T-cell (primary cell): ENCODE results near the gene GYG1. TPM values are rescaled to one million over a fixed set of nuclear protein-coding genes. Genes with fewer than 3 reads are reported as not detected.

Experiments used
- ATAC-seq, 4 experiments: fragments of 200-7000 bp in 3 of 4; fragments of 150-1000 bp in 1 of 4; cut with Tn5 transposase; replicated peaks in 1 of 4; 1 replicate in 3 of 4; 2 replicates in 1 of 4; pipeline ENCODE4 v1.10.0; 2021; ENCODE audit warnings: moderate library complexity in 3 of 4, mild to moderate bottlenecking in 2 of 4, moderate number of reproducible peaks in 1 of 4
- CTCF ChIA-PET, 2 donors: fragments of 300-600 bp; sonication (Branson Sonifier 250); formaldehyde crosslinking; loops; one replicate each; lab custom pipeline; 2022; ENCODE audit warnings: antibody characterized with exemption in 2 of 2; lab: Charles Lee
- POLR2A ChIA-PET, 2 donors: fragments of 300-600 bp; sonication (Branson Sonifier 250); formaldehyde crosslinking; loops; one replicate each; lab custom pipeline; 2022; ENCODE audit warnings: antibody characterized with exemption in 2 of 2; lab: Charles Lee
- DNase-seq, 35 experiments: peaks; one replicate each; pipeline versions ENCODE4 v3.0.0 to v3.0.0-alpha.2; 2013 to 2023
- H3K27ac ChIP-seq: one replicate; pipeline ENCODE4 v1.5.1; 2013; ENCODE audit warnings: low read length
- H3K27me3 ChIP-seq, 2 experiments: replicated peaks in 1 of 2; 1 replicate in 1 of 2; 2 replicates in 1 of 2; pipeline versions ENCODE4 v1.6.1 to v1.7.0; 2013; ENCODE audit warnings: low read length in 1 of 2, mixed read lengths in 1 of 2; ENCODE audit not compliant: control insufficient read depth in 2 of 2, insufficient read depth in 2 of 2; ENCODE audit errors: extremely low read depth in 1 of 2
- H3K36me3 ChIP-seq, 2 donors: 1 replicate in 1 of 2; 2 replicates in 1 of 2; pipeline versions ENCODE4 v1.6.1 to v1.7.0; 2013; ENCODE audit warnings: low read length in 1 of 2; ENCODE audit not compliant: control insufficient read depth in 2 of 2, insufficient read depth in 1 of 2; ENCODE audit errors: extremely low read depth in 1 of 2
- H3K4me1 ChIP-seq, 2 experiments: 1 replicate in 1 of 2; 2 replicates in 1 of 2; pipeline versions ENCODE4 v1.6.1 to v1.7.0; 2013; ENCODE audit warnings: low read length in 2 of 2, mixed read lengths in 1 of 2; ENCODE audit not compliant: insufficient read depth in 2 of 2, control insufficient read depth in 1 of 2; ENCODE audit errors: extremely low read depth in 1 of 2
- H3K4me3 ChIP-seq, 2 donors: 1 replicate in 1 of 2; 2 replicates in 1 of 2; pipeline versions ENCODE4 v1.5.1 to v1.7.0; 2013; ENCODE audit warnings: mild to moderate bottlenecking in 2 of 2, low read length in 1 of 2, moderate library complexity in 1 of 2; ENCODE audit not compliant: control insufficient read depth in 1 of 2; ENCODE audit errors: extremely low read depth in 1 of 2
- H3K9me3 ChIP-seq: 2 replicates; pipeline ENCODE4 v1.7.0; 2013
- H3K27ac Mint-ChIP-seq, 2 donors: one replicate each; pipeline ENCODE4 v1.8.0; 2020 to 2021; ENCODE audit warnings: mild to moderate bottlenecking in 2 of 2, mixed read lengths in 2 of 2
- H3K27me3 Mint-ChIP-seq, 2 donors: one replicate each; pipeline ENCODE4 v1.8.0; 2021 to 2022; ENCODE audit warnings: mixed read lengths in 2 of 2
- H3K36me3 Mint-ChIP-seq: one replicate; pipeline ENCODE4 v1.8.0; 2021; ENCODE audit warnings: mixed read lengths
- H3K4me1 Mint-ChIP-seq, 3 donors: one replicate each; pipeline ENCODE4 v1.8.0; 2020 to 2022; ENCODE audit warnings: mixed read lengths in 3 of 3, mild to moderate bottlenecking in 1 of 3
- H3K4me3 Mint-ChIP-seq, 3 donors: one replicate each; pipeline ENCODE4 v1.8.0; 2020 to 2022; ENCODE audit warnings: mild to moderate bottlenecking in 3 of 3, mixed read lengths in 3 of 3, moderate library complexity in 3 of 3
- H3K9me3 Mint-ChIP-seq, 3 donors: one replicate each; pipeline ENCODE4 v1.8.0; 2020 to 2022; ENCODE audit warnings: mixed read lengths in 3 of 3
- WGBS: methylation state at CpG from one replicate; pipeline ENCODE4 v1.1.5; 2013; ENCODE audit warnings: missing lambda C conversion rate; ENCODE audit not compliant: insufficient coverage; 5-methylcytosine and 5-hydroxymethylcytosine counted together
- total RNA-seq, 35 experiments: library from RNA in 6 of 35; stranded (reverse) in 6 of 35; fragments of 120-200 nt in 1 of 35; gene quantifications; one replicate each; pipeline versions ENCODE4 v1.2.1 to v1.2.4 and lab custom pipeline; 2013 to 2026

GYG1 gene
- total RNA-seq, 5 donors from 2014 or later (not counting 1 experiment from before 2014, with no cell fraction given) = 16.3 to 30.4 (median 25.7) TPM

GRCh38 chr3:148992027-148992634, 791 bp downstream of the GYG1 start:
- Mint-ChIP-seq H3K27ac (peak overlapping the region; percentile 70 to 72), H3K4me3 (peak overlapping the region; percentile 74 to 79 (median 75)), H3K4me1 (peaks cover 29 to 46% (median 46%) of the 10 kb centered on the region in 3 donors), H3K27me3 (no peaks in the 10 kb centered on the region), H3K36me3 (peaks cover 21% of the 10 kb centered on the region), H3K9me3 (no peaks in the 10 kb centered on the region)
- ChIA-PET CTCF (interaction anchor here in 1 of 2 donors (0.7 to 1.4 kb wide), 2 partner anchors 8 to 37 kb away, joined by 3 to 8 read pairs; no protein-coding TSS in a partner anchor), POLR2A (interaction anchor here in 1 of 2 donors (0.6 to 1.4 kb wide), 2 partner anchors 11 to 17 kb away, joined by 4 to 5 read pairs; no protein-coding TSS in a partner anchor)
- Histone ChIP-seq H3K36me3 (peaks cover 0 to 24% of the 10 kb centered on the region in 2 donors), H3K27me3 (no peaks in the 10 kb centered on the region), H3K27ac (peak overlapping the region; percentile 40), H3K4me3 (peak overlapping the region; percentile 54 to 64), H3K4me1 (peaks cover 0 to 22% of the 10 kb centered on the region in 2 experiments), H3K9me3 (no peaks in the 10 kb centered on the region)
- peak; percentile 0 to 29 (median 22) for ATAC-seq
- under 1% methylated on average over 32 of the region's 34 CpGs for WGBS
- peak in 12 of 35 experiments; percentile 3 to 44 (median 14) for DNase-seq

- ATAC-seq = no peak
- peaks cover 21% of the 10 kb centered on the region for H3K36me3 Mint-ChIP-seq
- H3K4me3 Mint-ChIP-seq = peak overlapping the region; percentile 74 to 79 (median 75)
- H3K9me3 Mint-ChIP-seq = no peaks in the 10 kb centered on the region
- peak overlapping the region in 1 of 2 donors; percentile 64 for H3K4me3 ChIP-seq
- WGBS = 82% methylated on average over 6 of the region's 10 CpGs
- H3K27ac Mint-ChIP-seq = peak overlapping the region; percentile 70 to 72
- H3K27ac ChIP-seq = peak overlapping the region; percentile 40
- ChIA-PET POLR2A (no interaction called here), CTCF (interaction anchor here in 1 of 2 donors (0.9 to 1.4 kb wide), 2 partner anchors 8 to 16 kb away, joined by 3 to 8 read pairs; no protein-coding TSS in a partner anchor)
- no peaks in the 10 kb centered on the region for H3K27me3 Mint-ChIP-seq
- peaks cover 0 to 26% of the 10 kb centered on the region in 2 donors for H3K36me3 ChIP-seq
- no peaks in the 10 kb centered on the region for H3K9me3 ChIP-seq
- peaks cover 0 to 22% of the 10 kb centered on the region in 2 experiments for H3K4me1 ChIP-seq
- H3K27me3 ChIP-seq = no peaks in the 10 kb centered on the region
- DNase-seq = no peak
- peaks cover 29 to 47% (median 46%) of the 10 kb centered on the region in 3 donors for H3K4me1 Mint-ChIP-seq
Observed at GRCh38 chr3:148992635-148993255, 1.4 kb downstream of the GYG1 start.

GRCh38 chr3:148997623-148998022, 6.3 kb downstream of the GYG1 start:
- ATAC-seq (no peak), DNase-seq (no peak)
- Mint-ChIP-seq H3K36me3 (peaks cover 42% of the 10 kb centered on the region), H3K27me3 (no peaks in the 10 kb centered on the region), H3K4me1 (peaks cover 26 to 57% (median 45%) of the 10 kb centered on the region in 3 donors), H3K4me3 (no peak overlapping the region), H3K9me3 (no peaks in the 10 kb centered on the region), H3K27ac (peak overlapping the region; percentile 75 to 76)
- Histone ChIP-seq H3K36me3 (peaks cover 2 to 35% of the 10 kb centered on the region in 2 donors), H3K27me3 (no peaks in the 10 kb centered on the region), H3K27ac (no peak overlapping the region), H3K9me3 (no peaks in the 10 kb centered on the region), H3K4me1 (peaks cover 8 to 15% of the 10 kb centered on the region in 2 experiments), H3K4me3 (no peak overlapping the region)
- POLR2A ChIA-PET = no interaction called here
- CTCF ChIA-PET = no interaction called here
- no CpG with 5 or more reads among the region's 1 CpG for WGBS

- Histone ChIP-seq H3K27me3 (no peaks in the 10 kb centered on the region), H3K27ac (peak overlapping the region; percentile 57), H3K36me3 (peaks cover 2 to 35% of the 10 kb centered on the region in 2 donors), H3K4me3 (no peak overlapping the region), H3K9me3 (no peaks in the 10 kb centered on the region), H3K4me1 (peaks cover 8% of the 10 kb centered on the region in 2 experiments)
- CTCF ChIA-PET = interaction anchor here in 1 of 2 donors (1.2 kb wide), 1 partner anchor 11 kb away, joined by 7 read pairs; no protein-coding TSS in a partner anchor
- no peak for ATAC-seq
- DNase-seq = no peak
- H3K4me1 Mint-ChIP-seq = peaks cover 19 to 50% (median 39%) of the 10 kb centered on the region in 3 donors
- POLR2A ChIA-PET = no interaction called here
- H3K9me3 Mint-ChIP-seq = no peaks in the 10 kb centered on the region
- no peak overlapping the region for H3K4me3 Mint-ChIP-seq
- H3K27me3 Mint-ChIP-seq = no peaks in the 10 kb centered on the region
- H3K36me3 Mint-ChIP-seq = peaks cover 42% of the 10 kb centered on the region
- WGBS = no CpG with 5 or more reads among the region's 5 CpGs
- H3K27ac Mint-ChIP-seq = peak overlapping the region; percentile 89 to 91
Observed at GRCh38 chr3:148998297-148998696, 7.0 kb downstream of the GYG1 start.

GRCh38 chr3:148998715-148999423, 7.5 kb downstream of the GYG1 start:
- DNase-seq (peak in 1 of 35 experiments; percentile 45), ATAC-seq (peak; percentile 58 to 77 (median 64))
- Mint-ChIP-seq H3K36me3 (peaks cover 42% of the 10 kb centered on the region), H3K9me3 (no peaks in the 10 kb centered on the region), H3K4me1 (peaks cover 16 to 49% (median 37%) of the 10 kb centered on the region in 3 donors), H3K27ac (peak overlapping the region; percentile 89 to 91), H3K27me3 (no peaks in the 10 kb centered on the region), H3K4me3 (peak overlapping the region in 1 of 3 donors; percentile 28)
- peaks cover 8 to 10% of the 10 kb centered on the region in 2 experiments for H3K4me1 ChIP-seq
- H3K4me3 ChIP-seq = no peak overlapping the region
- POLR2A ChIA-PET = interaction anchor here in 1 of 2 donors (0.6 kb wide), 1 partner anchor 11 kb away, joined by 5 read pairs; no protein-coding TSS in a partner anchor
- no peaks in the 10 kb centered on the region for H3K27me3 ChIP-seq
- WGBS = no CpG with 5 or more reads among the region's 7 CpGs
- peaks cover 2 to 40% of the 10 kb centered on the region in 2 donors for H3K36me3 ChIP-seq
- no peaks in the 10 kb centered on the region for H3K9me3 ChIP-seq
- peak overlapping the region; percentile 57 for H3K27ac ChIP-seq
- CTCF ChIA-PET = interaction anchor here in 1 of 2 donors (0.5 to 1.2 kb wide), 2 partner anchors 11 to 53 kb away, joined by 6 to 7 read pairs; no protein-coding TSS in a partner anchor
